Astrocyte (in vitro differentiated cells and primary cell): ENCODE measurements around the gene NAA15. TPM values are rescaled to one million over a fixed set of nuclear protein-coding genes. Genes with fewer than 3 reads are reported as not detected.

Experiments used
- DNase-seq: peaks from one replicate; pipeline ENCODE4 v3.0.0-alpha.2; 2010; ENCODE audit warnings: low read depth
- FAIRE-seq: peaks from 2 replicates; lab custom pipeline; 2011; peaks lifted over from hg19 to GRCh38; lab: Jason Lieb, UNC
- H2AFZ ChIP-seq: 2 replicates; pipeline ENCODE4 v1.6.0; 2012; ENCODE audit warnings: low read depth, low read length, inconsistent platforms
- H3K27ac ChIP-seq: 2 replicates; pipeline ENCODE4 v1.5.1; 2011; ENCODE audit warnings: low read depth, low read length, inconsistent platforms
- H3K27me3 ChIP-seq: 2 replicates; pipeline ENCODE4 v1.6.0; 2011; ENCODE audit warnings: low read length, inconsistent platforms; ENCODE audit not compliant: insufficient read depth
- H3K36me3 ChIP-seq: 2 replicates; pipeline ENCODE4 v1.5.1; 2011; ENCODE audit warnings: low read length, inconsistent platforms; ENCODE audit not compliant: insufficient read depth
- H3K4me1 ChIP-seq: 2 replicates; pipeline ENCODE4 v1.5.1; 2011; ENCODE audit warnings: low read length, inconsistent platforms; ENCODE audit not compliant: insufficient read depth
- H3K4me2 ChIP-seq: 2 replicates; pipeline ENCODE4 v1.6.0; 2012; ENCODE audit warnings: low read length, inconsistent platforms
- H3K4me3 ChIP-seq: 2 replicates; pipeline ENCODE4 v1.5.1; 2011; ENCODE audit warnings: low read depth, mild to moderate bottlenecking, low read length, inconsistent platforms; ENCODE audit not compliant: insufficient read depth
- H3K79me2 ChIP-seq: 2 replicates; pipeline ENCODE4 v1.6.0; 2012; ENCODE audit warnings: mild to moderate bottlenecking, low read length, inconsistent platforms; ENCODE audit not compliant: insufficient read depth
- H3K9ac ChIP-seq: 2 replicates; pipeline ENCODE4 v1.6.0; 2012; ENCODE audit warnings: mild to moderate bottlenecking, low read length, inconsistent platforms
- H3K9me3 ChIP-seq: 2 replicates; pipeline ENCODE4 v1.5.1; 2012; ENCODE audit warnings: low read depth, mild to moderate bottlenecking, low read length, inconsistent platforms; ENCODE audit not compliant: insufficient read depth
- H4K20me1 ChIP-seq: 2 replicates; pipeline ENCODE4 v1.6.0; 2012; ENCODE audit warnings: low read length, inconsistent platforms; ENCODE audit not compliant: insufficient read depth
- H3K27ac Mint-ChIP-seq: one replicate; pipeline ENCODE4 v1.8.0; 2021; ENCODE audit warnings: mild to moderate bottlenecking, mixed read lengths; ENCODE audit not compliant: unreplicated experiment
- H3K27me3 Mint-ChIP-seq: one replicate; pipeline ENCODE4 v1.8.0; 2021; ENCODE audit warnings: low read depth, mixed read lengths; ENCODE audit not compliant: unreplicated experiment
- H3K36me3 Mint-ChIP-seq: one replicate; pipeline ENCODE4 v1.8.0; 2021; ENCODE audit warnings: low read depth, mixed read lengths; ENCODE audit not compliant: unreplicated experiment
- H3K4me1 Mint-ChIP-seq: one replicate; pipeline ENCODE4 v1.8.0; 2021; ENCODE audit warnings: low read depth, mixed read lengths; ENCODE audit not compliant: unreplicated experiment
- H3K4me3 Mint-ChIP-seq: one replicate; pipeline ENCODE4 v1.8.0; 2021; ENCODE audit warnings: mild to moderate bottlenecking, moderate library complexity, mixed read lengths; ENCODE audit not compliant: unreplicated experiment
- H3K9me3 Mint-ChIP-seq: one replicate; pipeline ENCODE4 v1.8.0; 2021; ENCODE audit warnings: mild to moderate bottlenecking, mixed read lengths; ENCODE audit not compliant: unreplicated experiment
- EZH2 ChIP-seq: IDR thresholded peaks from 2 replicates; pipeline ENCODE4 v1.6.1; 2012; ENCODE audit warnings: mild to moderate bottlenecking, low read length, inconsistent platforms; ENCODE audit not compliant: insufficient read depth
- total RNA-seq: library from RNA; stranded (reverse); gene quantifications from 2 replicates; pipeline ENCODE4 v1.2.1, GENCODE V29; 2021
- TF ChIP-seq, protein P1 (sequence below): IDR thresholded peaks from 2 replicates; pipeline ENCODE4 v1.5.1; 2011; ENCODE audit warnings: low read depth, mild to moderate bottlenecking, inconsistent platforms, low read length, moderate library complexity; ENCODE audit not compliant: insufficient read depth

The NAA15 gene
- total RNA-seq, 1 donor from 2014 or later, result 64.5 TPM

DNA sequence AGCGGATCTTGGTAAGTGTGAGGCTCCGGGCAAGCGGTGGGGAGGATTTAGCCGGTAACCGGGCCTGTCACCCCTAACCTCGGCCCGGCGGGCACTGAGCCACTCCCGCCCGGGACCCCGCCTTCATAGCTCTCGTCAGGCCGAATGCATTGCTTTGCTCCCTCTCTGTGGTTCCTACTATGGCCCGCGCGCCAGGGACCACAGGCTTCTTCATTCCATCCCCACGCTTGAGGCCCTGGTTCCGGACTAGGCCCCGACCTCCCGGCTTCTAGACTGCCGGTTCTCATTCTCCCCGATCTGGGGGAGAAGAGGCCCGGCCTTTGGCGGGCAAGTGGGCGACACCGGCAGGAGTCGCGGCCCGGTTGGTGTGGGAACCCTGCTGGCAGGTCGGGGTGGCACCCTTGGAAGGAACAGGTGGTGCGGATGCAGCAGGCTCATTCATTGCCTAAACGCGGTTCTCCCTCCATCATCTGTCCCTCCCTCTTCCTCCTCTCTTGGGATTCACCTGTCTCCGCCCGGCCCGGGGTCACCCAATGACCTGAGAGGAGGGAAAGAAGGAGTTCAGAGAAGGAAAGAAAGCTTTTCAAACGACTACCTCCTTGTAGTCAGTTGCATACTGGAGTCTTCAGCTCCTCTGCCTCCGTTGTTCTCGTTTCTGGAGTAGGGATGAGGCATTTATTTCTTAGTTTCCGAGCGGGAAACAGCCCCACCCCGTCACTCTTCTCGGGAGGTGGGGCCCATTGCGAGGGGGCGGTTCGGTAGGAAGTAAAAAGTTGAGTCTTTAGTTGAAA is 711 bp downstream of the NAA15 start, which contains the start of gene NDUFC1:
Gene NDUFC1 (minus strand): TSS at position 657 of the 791 bp plus-strand sequence. CDS start 6,679 bp downstream, outside the sequence.
- no peak for TF ChIP-seq EZH2
- TF ChIP-seq, protein P1, sequence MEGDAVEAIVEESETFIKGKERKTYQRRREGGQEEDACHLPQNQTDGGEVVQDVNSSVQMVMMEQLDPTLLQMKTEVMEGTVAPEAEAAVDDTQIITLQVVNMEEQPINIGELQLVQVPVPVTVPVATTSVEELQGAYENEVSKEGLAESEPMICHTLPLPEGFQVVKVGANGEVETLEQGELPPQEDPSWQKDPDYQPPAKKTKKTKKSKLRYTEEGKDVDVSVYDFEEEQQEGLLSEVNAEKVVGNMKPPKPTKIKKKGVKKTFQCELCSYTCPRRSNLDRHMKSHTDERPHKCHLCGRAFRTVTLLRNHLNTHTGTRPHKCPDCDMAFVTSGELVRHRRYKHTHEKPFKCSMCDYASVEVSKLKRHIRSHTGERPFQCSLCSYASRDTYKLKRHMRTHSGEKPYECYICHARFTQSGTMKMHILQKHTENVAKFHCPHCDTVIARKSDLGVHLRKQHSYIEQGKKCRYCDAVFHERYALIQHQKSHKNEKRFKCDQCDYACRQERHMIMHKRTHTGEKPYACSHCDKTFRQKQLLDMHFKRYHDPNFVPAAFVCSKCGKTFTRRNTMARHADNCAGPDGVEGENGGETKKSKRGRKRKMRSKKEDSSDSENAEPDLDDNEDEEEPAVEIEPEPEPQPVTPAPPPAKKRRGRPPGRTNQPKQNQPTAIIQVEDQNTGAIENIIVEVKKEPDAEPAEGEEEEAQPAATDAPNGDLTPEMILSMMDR, result no peak
- peaks cover 47% of the 10 kb centered on the region for H4K20me1 ChIP-seq
- peak within 1 kb of the TSS; percentile 93 for H3K27ac Mint-ChIP-seq

DNA sequence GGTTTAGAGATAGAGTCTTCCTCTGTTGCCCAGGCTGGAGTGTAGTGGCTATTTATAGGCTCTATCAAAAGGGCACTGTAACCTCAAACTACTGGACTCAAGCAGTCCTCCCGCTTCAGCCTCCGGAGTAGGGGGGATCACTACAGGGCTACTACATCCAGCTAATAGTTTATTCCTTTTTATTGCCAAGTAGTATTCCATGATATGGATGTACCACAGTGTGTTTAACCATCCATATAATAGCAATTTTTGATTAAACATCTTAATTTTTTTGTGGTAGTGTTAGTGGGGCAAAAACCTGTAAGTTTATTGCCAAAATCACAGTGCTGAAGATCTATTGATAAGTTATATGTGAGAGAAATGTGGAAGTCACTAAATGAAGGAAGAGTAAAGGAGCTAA is 3.6 kb downstream of the NAA15 start:
- Mint-ChIP-seq H3K4me3 (no peak overlapping the region), H3K27ac (no peak overlapping the region), H3K4me1 (peaks cover 9% of the 10 kb centered on the region), H3K36me3 (peaks cover 8% of the 10 kb centered on the region), H3K9me3 (peaks cover 4% of the 10 kb centered on the region), H3K27me3 (no peaks in the 10 kb centered on the region)
- H3K27me3 ChIP-seq, result no peaks in the 10 kb centered on the region
- H3K36me3 ChIP-seq, result peaks cover 3% of the 10 kb centered on the region
- FAIRE-seq (no peak), DNase-seq (no peak)
- H3K4me3 ChIP-seq, result no peak overlapping the region
- H4K20me1 ChIP-seq, result peaks cover 66% of the 10 kb centered on the region
- H3K4me2 ChIP-seq, result no peak overlapping the region
- H2AFZ ChIP-seq, result no peak overlapping the region
- no peak overlapping the region for H3K27ac ChIP-seq
- TF ChIP-seq, protein P1, result no peak
- TF ChIP-seq EZH2, result no peak
- H3K79me2 ChIP-seq, result peaks cover 92% of the 10 kb centered on the region
- peaks cover 3% of the 10 kb centered on the region for H3K9me3 ChIP-seq
- no peak overlapping the region for H3K9ac ChIP-seq
- peaks cover 11% of the 10 kb centered on the region for H3K4me1 ChIP-seq

More for the DNA sequence above, 711 bp downstream of the NAA15 start, which contains the start of gene NDUFC1:
- H3K27ac ChIP-seq, result peak within 1 kb of the TSS; percentile 85
- Mint-ChIP-seq H3K9me3 (peaks cover 4% of the 10 kb centered on the region), H3K4me3 (peak within 1 kb of the TSS; percentile 99), H3K27me3 (no peaks in the 10 kb centered on the region), H3K36me3 (peaks cover 8% of the 10 kb centered on the region), H3K4me1 (peaks cover 18% of the 10 kb centered on the region)
- H3K79me2 ChIP-seq, result peaks cover 67% of the 10 kb centered on the region
- peaks cover 3% of the 10 kb centered on the region for H3K36me3 ChIP-seq
- H3K27me3 ChIP-seq, result no peaks in the 10 kb centered on the region
- peaks cover 3% of the 10 kb centered on the region for H3K9me3 ChIP-seq
- peak; percentile 18 for DNase-seq
- peak within 1 kb of the TSS; percentile 96 for H3K4me2 ChIP-seq
- FAIRE-seq, result no peak
- H3K4me3 ChIP-seq, result peak within 1 kb of the TSS; percentile 85
- H2AFZ ChIP-seq, result peak within 1 kb of the TSS; percentile 82
- peak within 1 kb of the TSS; percentile 97 for H3K9ac ChIP-seq
- H3K4me1 ChIP-seq, result peaks cover 19% of the 10 kb centered on the region

GRCh38 chr4:139311909-139312308 is 10.6 kb downstream of the NAA15 start:
- Mint-ChIP-seq H3K4me3 (no peak overlapping the region), H3K27ac (no peak overlapping the region)
- peaks cover 76% of the 10 kb centered on the region for H4K20me1 ChIP-seq

More at GRCh38 chr4:139311909-139312308, 10.6 kb downstream of the NAA15 start:
- Histone ChIP-seq H3K27me3 (no peaks in the 10 kb centered on the region), H3K4me3 (no peak overlapping the region), H3K9me3 (no peaks in the 10 kb centered on the region), H3K9ac (no peak overlapping the region), H3K36me3 (no peaks in the 10 kb centered on the region), H3K4me2 (no peak overlapping the region), H3K27ac (no peak overlapping the region), H3K79me2 (peaks cover 99% of the 10 kb centered on the region), H3K4me1 (no peaks in the 10 kb centered on the region), H2AFZ (no peak overlapping the region)
- Mint-ChIP-seq H3K4me1 (peaks cover 13% of the 10 kb centered on the region), H3K27me3 (no peaks in the 10 kb centered on the region), H3K9me3 (no peaks in the 10 kb centered on the region), H3K36me3 (no peaks in the 10 kb centered on the region)
- DNase-seq, result no peak
- no peak for TF ChIP-seq EZH2
- TF ChIP-seq, protein P1, result no peak
- no peak for FAIRE-seq
